DND-41 (cell line): ENCODE measurements around the gene GPR161.

Source experiments
- EZH2 ChIP-seq: IDR thresholded peaks from 3 replicates; pipeline ENCODE4 v1.6.1; 2012; ENCODE audit warnings: borderline replicate concordance, low read depth, mild to moderate bottlenecking, moderate library complexity, low read length, inconsistent platforms; ENCODE audit not compliant: severe bottlenecking
- TF ChIP-seq, protein P1 (sequence below): IDR thresholded peaks from 2 replicates; pipeline ENCODE4 v1.5.1; 2012; ENCODE audit warnings: borderline replicate concordance, low read length, moderate library complexity, mild to moderate bottlenecking; ENCODE audit not compliant: poor library complexity, severe bottlenecking; ENCODE audit errors: extremely low read depth

DNA sequence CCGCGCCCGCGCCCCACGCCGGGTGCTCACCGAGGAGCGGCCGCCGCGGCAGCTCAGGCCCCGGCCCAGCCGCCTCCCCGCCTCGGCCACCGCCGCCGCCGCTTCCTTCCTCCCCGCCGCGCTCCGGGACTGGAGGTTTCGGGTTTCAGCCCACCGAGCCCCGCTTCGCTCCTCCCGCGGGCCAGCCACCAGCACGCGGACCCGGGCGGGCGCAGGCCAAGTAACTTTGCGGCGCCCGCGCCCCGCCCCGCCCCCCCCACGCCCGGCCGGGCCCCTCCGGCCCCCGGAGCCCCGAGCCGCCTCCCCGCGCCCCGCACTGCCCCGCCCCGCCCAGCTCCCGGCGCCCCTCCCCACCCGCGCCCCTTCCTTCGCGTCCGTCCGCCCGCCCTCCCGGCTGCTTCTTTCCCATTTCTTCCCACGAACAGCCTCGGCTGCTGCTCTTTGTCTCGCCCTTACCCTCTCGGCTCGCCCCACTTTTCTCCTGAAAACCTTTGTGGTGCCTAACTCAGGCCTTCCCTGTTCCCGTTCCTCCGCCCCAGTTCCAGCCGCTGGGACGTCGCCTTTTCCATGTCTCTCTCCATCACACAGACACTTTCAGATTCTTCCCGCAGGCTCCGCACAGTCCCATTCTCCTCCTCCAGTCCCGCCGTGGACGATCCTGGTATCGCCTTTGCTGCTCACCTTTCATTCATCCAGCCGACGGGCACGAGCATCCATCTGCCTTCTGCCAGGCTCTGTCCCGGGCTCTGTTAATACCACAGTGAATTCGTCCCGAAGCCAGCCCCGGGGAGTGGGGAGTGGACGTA lies at the start of gene GPR161:
- TF ChIP-seq, protein P1, sequence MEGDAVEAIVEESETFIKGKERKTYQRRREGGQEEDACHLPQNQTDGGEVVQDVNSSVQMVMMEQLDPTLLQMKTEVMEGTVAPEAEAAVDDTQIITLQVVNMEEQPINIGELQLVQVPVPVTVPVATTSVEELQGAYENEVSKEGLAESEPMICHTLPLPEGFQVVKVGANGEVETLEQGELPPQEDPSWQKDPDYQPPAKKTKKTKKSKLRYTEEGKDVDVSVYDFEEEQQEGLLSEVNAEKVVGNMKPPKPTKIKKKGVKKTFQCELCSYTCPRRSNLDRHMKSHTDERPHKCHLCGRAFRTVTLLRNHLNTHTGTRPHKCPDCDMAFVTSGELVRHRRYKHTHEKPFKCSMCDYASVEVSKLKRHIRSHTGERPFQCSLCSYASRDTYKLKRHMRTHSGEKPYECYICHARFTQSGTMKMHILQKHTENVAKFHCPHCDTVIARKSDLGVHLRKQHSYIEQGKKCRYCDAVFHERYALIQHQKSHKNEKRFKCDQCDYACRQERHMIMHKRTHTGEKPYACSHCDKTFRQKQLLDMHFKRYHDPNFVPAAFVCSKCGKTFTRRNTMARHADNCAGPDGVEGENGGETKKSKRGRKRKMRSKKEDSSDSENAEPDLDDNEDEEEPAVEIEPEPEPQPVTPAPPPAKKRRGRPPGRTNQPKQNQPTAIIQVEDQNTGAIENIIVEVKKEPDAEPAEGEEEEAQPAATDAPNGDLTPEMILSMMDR = no peak
- no peak for TF ChIP-seq EZH2
